Stomach (tissue), 9 donors: ENCODE results near the gene NPIPB8. TPM values are rescaled to one million over a fixed set of nuclear protein-coding genes. Genes with fewer than 3 reads are reported as not detected.
"Not testable (repeated sequence)": the region's sequence is repeated elsewhere in the genome, so short reads cannot be mapped to it uniquely, and the experiment has no call there.

Source experiments
- DNase-seq, 2 donors: peaks; one replicate each; pipeline versions ENCODE4 v3.0.0 to v3.0.0-alpha.2; 2013 to 2019
- H3K27ac ChIP-seq, 5 donors: fragments of 200-600 bp in 4 of 5; sonication (generic) in 4 of 5; one replicate each; pipeline ENCODE4 v1.5.1; 2013 to 2019; ENCODE audit warnings: mild to moderate bottlenecking in 1 of 5, moderate library complexity in 1 of 5
- H3K27me3 ChIP-seq, 3 donors: fragments of 200-600 bp; sonication (generic); one replicate each; pipeline ENCODE4 v1.5.1; 2017 to 2019; ENCODE audit warnings: mixed run types in 1 of 3
- H3K36me3 ChIP-seq, 4 donors: fragments of 200-600 bp; sonication (generic); 1 replicate in 3 of 4; 2 replicates in 1 of 4; pipeline ENCODE4 v1.5.1; 2016 to 2019
- H3K4me1 ChIP-seq, 4 donors: fragments of 200-600 bp; sonication (generic); one replicate each; pipeline ENCODE4 v1.5.1; 2016 to 2019
- H3K4me3 ChIP-seq, 4 donors: fragments of 200-600 bp; sonication (generic) in 3 of 4; one replicate each; pipeline ENCODE4 v1.5.1; 2016 to 2019; ENCODE audit warnings: mild to moderate bottlenecking in 1 of 4
- H3K9me3 ChIP-seq, 4 donors: fragments of 200-600 bp; sonication (generic); one replicate each; pipeline ENCODE4 v1.5.1; 2016 to 2019
- EP300 ChIP-seq: sonication (generic); formaldehyde crosslinking; IDR thresholded peaks from one replicate; pipeline ENCODE4 v1.6.1; 2017; ENCODE audit warnings: antibody characterized with exemption
- POLR2A ChIP-seq, 4 donors: fragments of 450-650 bp; IDR thresholded peaks; one replicate each; pipeline ENCODE4 v1.6.1; 2016; ENCODE audit warnings: antibody characterized with exemption in 4 of 4, control low read depth in 2 of 4, mild to moderate bottlenecking in 1 of 4, moderate library complexity in 1 of 4
- POLR2AphosphoS5 ChIP-seq, 3 donors: sonication (generic); formaldehyde crosslinking; IDR thresholded peaks; one replicate each; pipeline ENCODE4 v1.6.1; 2016; ENCODE audit warnings: antibody characterized with exemption in 3 of 3
- WGBS, 5 donors: extraction: QIAGEN DNeasy Blood & Tissue Kit in 3 of 5; methylation state at CpG; one replicate each; pipeline versions ENCODE4 v1.1.5 to v1.1.7; 2013 to 2018; 5-methylcytosine and 5-hydroxymethylcytosine counted together
- intact Hi-C: fragments of 100-400 bp; cut with DNase I; formaldehyde crosslinking; loops from one replicate; pipeline ENCODE4 v1.15.1; 2023; ENCODE audit warnings: low total_unique reads
- polyA plus RNA-seq, 3 donors: library from polyadenylated mRNA; stranded (reverse); fragments of 200-250 nt; gene quantifications; one replicate each; pipeline ENCODE4 v1.2.3, GENCODE V29; 2013
- total RNA-seq, 5 donors: library from RNA; depleted of rRNA; stranded (reverse); fragments of >200 nt; gene quantifications; one replicate each; pipeline versions ENCODE4 v1.1.0 to v1.2.3, GENCODE V29; 2014 to 2016
- TF ChIP-seq, protein P1 (sequence below), 7 experiments: fragments of 450-650 bp in 4 of 7; fragments of 200-600 bp in 3 of 7; sonication (generic) in 3 of 7; IDR thresholded peaks; one replicate each; pipeline ENCODE4 v1.5.1; 2016 to 2019; ENCODE audit warnings: antibody characterized with exemption in 7 of 7, control low read depth in 2 of 7, mild to moderate bottlenecking in 1 of 7
- donor health status: healthy with polysubstance abuse.
- donor health status: Bipolar disorder and iron deficiency.
- donor health status: healthy.

Gene NPIPB8
- total and polyA plus RNA-seq, 8 donors: 0.08 to 1.0 TPM; not detected in 6

DNA sequence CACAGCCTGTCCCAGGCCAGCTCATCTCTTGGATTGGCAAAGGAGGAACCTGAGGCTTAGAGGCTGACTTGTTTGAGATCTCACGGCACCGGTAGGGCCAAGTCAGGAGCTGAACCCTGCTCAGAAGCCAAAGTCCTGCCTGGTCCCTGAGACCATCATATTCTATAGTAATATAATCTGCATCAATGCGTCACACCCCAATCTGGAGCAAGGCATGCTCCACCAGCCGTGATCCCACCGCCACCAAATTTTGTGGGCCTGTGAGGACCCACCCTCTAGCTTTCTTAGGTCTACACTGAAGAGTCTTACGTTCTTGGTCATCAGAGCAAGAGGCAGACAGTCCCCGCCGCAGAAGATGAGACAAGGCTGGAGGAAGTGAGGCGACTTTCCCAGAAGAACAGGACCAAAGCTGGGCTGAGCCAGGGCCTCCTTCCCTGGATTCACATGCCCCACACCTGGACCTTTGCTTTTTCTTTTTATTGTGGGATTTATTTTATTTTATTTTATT lies 30.7 kb upstream of the NPIPB8 start:
- no peaks in the 10 kb centered on the region for H3K9me3 ChIP-seq
- intact Hi-C loops: no loop called here
- no peak for DNase-seq
- no peaks in the 10 kb centered on the region for H3K27me3 ChIP-seq
- 95 to 98% (median 97%) methylated on average over 7 to 9 of the region's 9 CpGs for WGBS, 5 donors
- H3K36me3 ChIP-seq: peaks cover 0 to 37% (median 20%) of the 10 kb centered on the region in 4 donors
- H3K4me1 ChIP-seq: peaks cover 12 to 37% (median 21%) of the 10 kb centered on the region in 4 donors
- H3K27ac ChIP-seq: no peak overlapping the region
- no peak overlapping the region for H3K4me3 ChIP-seq
- TF ChIP-seq POLR2AphosphoS5 (IDR thresholded peaks at IDR 0.05) (no peak), EP300 (no peak), POLR2A (IDR thresholded peaks at IDR 0.05) (no peak)
- TF ChIP-seq, protein P1, sequence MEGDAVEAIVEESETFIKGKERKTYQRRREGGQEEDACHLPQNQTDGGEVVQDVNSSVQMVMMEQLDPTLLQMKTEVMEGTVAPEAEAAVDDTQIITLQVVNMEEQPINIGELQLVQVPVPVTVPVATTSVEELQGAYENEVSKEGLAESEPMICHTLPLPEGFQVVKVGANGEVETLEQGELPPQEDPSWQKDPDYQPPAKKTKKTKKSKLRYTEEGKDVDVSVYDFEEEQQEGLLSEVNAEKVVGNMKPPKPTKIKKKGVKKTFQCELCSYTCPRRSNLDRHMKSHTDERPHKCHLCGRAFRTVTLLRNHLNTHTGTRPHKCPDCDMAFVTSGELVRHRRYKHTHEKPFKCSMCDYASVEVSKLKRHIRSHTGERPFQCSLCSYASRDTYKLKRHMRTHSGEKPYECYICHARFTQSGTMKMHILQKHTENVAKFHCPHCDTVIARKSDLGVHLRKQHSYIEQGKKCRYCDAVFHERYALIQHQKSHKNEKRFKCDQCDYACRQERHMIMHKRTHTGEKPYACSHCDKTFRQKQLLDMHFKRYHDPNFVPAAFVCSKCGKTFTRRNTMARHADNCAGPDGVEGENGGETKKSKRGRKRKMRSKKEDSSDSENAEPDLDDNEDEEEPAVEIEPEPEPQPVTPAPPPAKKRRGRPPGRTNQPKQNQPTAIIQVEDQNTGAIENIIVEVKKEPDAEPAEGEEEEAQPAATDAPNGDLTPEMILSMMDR (IDR thresholded peaks at IDR 0.05): no peak

DNA sequence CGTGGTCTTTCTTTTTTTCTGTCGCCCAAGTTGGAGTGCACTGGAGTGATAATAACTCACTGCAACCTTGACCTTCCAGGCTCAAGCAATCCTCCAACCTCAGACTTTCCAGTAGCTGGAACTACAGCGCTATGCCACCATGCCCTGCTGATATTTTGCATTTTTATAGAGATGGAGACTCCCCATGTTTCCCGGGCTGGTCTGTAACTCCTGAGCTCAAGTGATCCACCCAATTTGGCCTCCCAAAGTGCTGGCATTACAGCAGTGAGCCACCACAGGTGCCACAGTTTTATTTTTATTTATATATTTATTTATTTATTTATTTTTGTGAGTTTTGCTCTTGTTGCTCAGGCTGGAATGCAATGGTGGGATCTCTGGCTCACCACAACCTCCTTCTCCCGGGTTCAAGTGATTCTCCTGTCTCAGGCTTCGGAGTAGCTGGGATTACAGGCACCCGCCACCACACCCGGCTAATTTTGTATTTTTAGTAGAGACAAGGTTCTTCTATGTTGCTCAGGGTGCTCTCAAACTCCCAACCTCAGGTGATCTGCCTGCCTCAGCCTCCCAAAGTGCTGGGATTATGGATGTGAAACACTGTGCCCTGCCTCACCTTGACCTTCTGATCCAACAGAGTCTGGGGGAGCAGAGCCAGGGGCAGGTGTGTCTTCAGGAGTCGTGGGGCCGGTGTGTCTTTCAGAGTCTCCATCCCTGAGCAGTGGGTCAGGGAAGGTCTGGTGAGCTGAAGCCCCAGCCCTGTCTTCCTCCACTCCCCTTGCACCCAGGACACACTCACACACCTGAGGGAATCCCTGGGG lies 30.0 kb upstream of the NPIPB8 start:
- Histone ChIP-seq H3K4me1 (peaks cover 12 to 37% (median 21%) of the 10 kb centered on the region in 4 donors), H3K36me3 (peaks cover 0 to 37% (median 20%) of the 10 kb centered on the region in 4 donors)
- intact Hi-C loops, H3K9me3 ChIP-seq, H3K27me3 ChIP-seq, H3K4me3 ChIP-seq, H3K27ac ChIP-seq, DNase-seq: not testable (repeated sequence)
- 90 to 96% (median 94%) methylated on average over 10 of the region's 10 CpGs for WGBS, 5 donors

DNA sequence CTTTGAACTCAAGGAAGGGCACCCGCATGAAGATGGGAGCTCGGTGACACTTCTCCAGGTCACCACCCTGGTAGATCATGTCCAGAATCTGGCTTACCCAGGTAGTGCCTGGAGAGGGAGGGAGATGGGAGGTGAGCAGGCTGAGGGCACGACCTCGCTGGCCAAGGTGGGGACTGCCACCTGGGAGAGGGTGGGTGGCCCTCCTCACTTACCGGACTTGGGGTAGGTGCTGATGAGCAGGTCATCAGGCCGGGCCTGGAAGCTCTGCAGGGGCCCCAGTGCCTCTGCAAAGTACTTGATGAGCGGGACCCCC lies 29.4 kb upstream of the NPIPB8 start:
- Histone ChIP-seq H3K36me3 (peaks cover 0 to 37% (median 20%) of the 10 kb centered on the region in 4 donors), H3K4me1 (peaks cover 12 to 37% (median 21%) of the 10 kb centered on the region in 4 donors)
- 86 to 100% (median 98%) methylated on average over 1 to 6 of the region's 7 CpGs for WGBS, 5 donors
- H3K27me3 ChIP-seq, H3K9me3 ChIP-seq, H3K4me3 ChIP-seq, H3K27ac ChIP-seq, DNase-seq, intact Hi-C loops: not testable (repeated sequence)

DNA sequence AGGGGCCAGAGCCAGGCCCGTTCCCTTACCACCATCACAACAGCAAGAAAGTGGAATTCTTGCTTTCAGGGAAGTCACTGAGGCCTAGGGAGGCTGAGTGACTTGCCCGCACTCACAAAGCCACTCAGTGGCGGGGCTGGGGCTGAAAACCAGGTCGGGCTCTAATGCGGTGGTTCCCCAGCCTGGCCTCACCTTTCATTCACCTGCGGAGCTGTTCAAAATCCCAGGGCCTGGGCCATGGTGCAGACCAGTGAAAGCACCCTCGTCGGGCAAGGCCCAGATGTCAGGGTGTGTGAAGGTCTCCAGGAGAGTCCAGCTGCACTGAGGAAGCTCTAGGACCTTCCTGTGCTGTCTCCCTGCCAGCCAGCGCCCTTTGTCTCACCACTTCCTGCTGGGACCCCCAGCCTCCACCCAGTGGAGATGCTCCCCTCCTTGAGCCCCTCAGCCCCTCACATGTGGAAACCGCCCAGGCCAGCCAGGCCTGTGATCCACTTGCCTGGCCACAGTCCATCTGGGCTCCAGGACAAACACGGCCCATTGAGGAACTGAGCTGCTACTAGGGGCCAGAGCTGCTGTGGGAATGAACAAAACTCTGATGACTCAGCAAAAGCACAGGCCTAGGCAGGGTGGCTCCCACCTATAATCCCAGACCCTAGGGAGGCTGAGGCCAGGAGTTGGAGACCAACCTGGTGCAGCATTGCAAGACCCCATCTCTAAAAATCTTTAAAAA lies 28.8 kb upstream of the NPIPB8 start:
- peaks cover 12 to 37% (median 21%) of the 10 kb centered on the region in 4 donors for H3K4me1 ChIP-seq
- H3K9me3 ChIP-seq, H3K27me3 ChIP-seq, intact Hi-C loops, DNase-seq: not testable (repeated sequence)
- H3K36me3 ChIP-seq: peaks cover 0 to 37% (median 18%) of the 10 kb centered on the region in 4 donors
- peak overlapping the region; percentile 25 to 39 (median 32) for H3K4me3 ChIP-seq
- peak overlapping the region; percentile 32 to 80 (median 65) for H3K27ac ChIP-seq
- WGBS, 5 donors: 66 to 73% (median 68%) methylated on average over 8 to 10 of the region's 11 CpGs

DNA sequence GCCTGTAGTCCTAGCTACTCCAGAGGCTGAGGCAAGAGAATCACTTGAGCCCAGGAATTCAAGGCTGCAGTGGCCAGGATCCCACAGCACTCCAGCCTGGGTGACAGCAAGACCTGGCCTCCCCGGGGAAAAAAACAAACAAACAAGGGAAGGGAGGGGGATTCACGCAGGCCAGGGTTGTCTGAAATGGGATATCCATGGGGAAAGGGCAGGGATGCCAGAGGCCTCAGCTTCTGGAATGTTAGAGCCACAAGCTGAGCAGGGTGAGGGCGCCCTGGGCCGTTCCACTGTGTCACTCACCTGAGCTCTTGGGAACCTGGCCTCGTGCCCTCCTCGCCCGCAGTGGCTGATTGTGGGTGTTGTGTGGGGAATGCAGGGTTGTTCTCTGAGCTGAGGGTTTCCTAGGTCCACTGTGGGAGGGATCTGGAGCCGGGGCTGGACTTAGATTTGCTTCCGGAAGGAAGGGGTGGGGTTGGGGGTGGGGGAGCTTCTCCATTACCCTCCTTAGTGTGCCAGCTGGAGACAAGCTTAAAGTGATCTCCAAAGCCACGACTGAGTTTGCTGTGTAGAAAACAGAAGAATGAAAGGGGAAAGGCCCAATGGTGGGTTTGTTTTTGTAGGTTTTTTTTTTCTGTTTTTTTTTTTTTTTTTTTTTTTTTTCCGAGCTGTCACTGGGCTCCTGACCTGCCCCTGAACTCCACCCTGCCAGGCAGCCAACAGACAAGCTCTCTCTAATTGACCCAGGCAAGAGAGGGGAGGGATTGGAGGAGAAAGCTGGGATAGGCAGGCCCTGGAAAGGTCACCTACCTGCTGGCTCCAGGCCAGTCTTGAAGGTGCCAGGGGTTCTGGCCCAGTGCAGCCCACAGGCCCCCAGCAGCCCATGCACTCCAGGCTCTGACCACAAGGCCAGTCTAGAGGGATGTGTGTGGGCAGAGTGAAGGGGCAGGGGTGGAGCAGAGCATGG lies 28.0 kb upstream of the NPIPB8 start, which contains the start of gene SULT1A1:
SULT1A1 (minus strand) TSS at position 414 of the 964 bp plus-strand sequence. CDS start 1,189 bp downstream, outside the sequence.
- peak in 1 of 3 donors; percentile 21 for TF ChIP-seq POLR2AphosphoS5 (IDR thresholded peaks at IDR 0.05)
- TF ChIP-seq, protein P1 (IDR thresholded peaks at IDR 0.05): no peak
- H3K4me3 ChIP-seq: peak within 1 kb of the TSS; percentile 25 to 39 (median 32)
- peaks cover 0 to 28% (median 14%) of the 10 kb centered on the region in 4 donors for H3K36me3 ChIP-seq
- peaks cover 0 to 6% (median 0%) of the 10 kb centered on the region in 3 donors for H3K27me3 ChIP-seq
- DNase-seq: peak; percentile 78 to 92
- peaks cover 12 to 37% (median 21%) of the 10 kb centered on the region in 4 donors for H3K4me1 ChIP-seq
- intact Hi-C loops: no loop called here
- H3K9me3 ChIP-seq: no peaks in the 10 kb centered on the region
- peak within 1 kb of the TSS; percentile 32 to 80 (median 65) for H3K27ac ChIP-seq
- WGBS, 5 donors: 8 to 25% (median 19%) methylated on average over 11 of the region's 11 CpGs
